Heart right ventricle (tissue), 16 donors: ENCODE results near the gene TEAD1. TPM values are rescaled to one million over a fixed set of nuclear protein-coding genes. Genes with fewer than 3 reads are reported as not detected.

ENCODE experiments used
- ATAC-seq, 8 donors: fragments of 200-7000 bp; cut with Tn5 transposase; one replicate each; pipeline ENCODE4 v1.9.1; 2020; ENCODE audit warnings: mild to moderate bottlenecking in 8 of 8, moderate library complexity in 8 of 8, moderate number of reproducible peaks in 1 of 8
- DNase-seq, 2 donors: peaks; one replicate each; pipeline ENCODE4 v3.0.0-alpha.2; 2020
- H3K27ac ChIP-seq, 10 donors: fragments of 200-600 bp; sonication (generic) in 2 of 10; one replicate each; pipeline versions ENCODE4 v1.5.0 to v1.8.0; 2020 to 2022; ENCODE audit warnings: mild to moderate bottlenecking in 3 of 10
- H3K27me3 ChIP-seq, 7 donors: fragments of 200-600 bp; one replicate each; pipeline ENCODE4 v1.8.0; 2021 to 2022; ENCODE audit warnings: mild to moderate bottlenecking in 2 of 7
- H3K36me3 ChIP-seq, 9 donors: fragments of 200-600 bp; sonication (generic) in 1 of 9; one replicate each; pipeline versions ENCODE4 v1.5.0 to v1.8.0; 2020 to 2022; ENCODE audit warnings: mild to moderate bottlenecking in 2 of 9
- H3K4me1 ChIP-seq, 9 donors: fragments of 200-600 bp; sonication (generic) in 1 of 9; one replicate each; pipeline versions ENCODE4 v1.5.0 to v1.8.0; 2020 to 2022; ENCODE audit warnings: mild to moderate bottlenecking in 4 of 9
- H3K4me3 ChIP-seq, 10 donors: fragments of 200-600 bp; sonication (generic) in 2 of 10; one replicate each; pipeline versions ENCODE4 v1.5.0 to v1.8.0; 2020 to 2022; ENCODE audit warnings: mild to moderate bottlenecking in 7 of 10, moderate library complexity in 2 of 10
- H3K9me3 ChIP-seq, 11 donors: fragments of 200-600 bp in 10 of 11; sonication (generic) in 2 of 11; one replicate each; pipeline versions ENCODE4 v1.5.0 to v1.8.0; 2013 to 2022; ENCODE audit warnings: mild to moderate bottlenecking in 2 of 11, control low read depth in 1 of 11, moderate library complexity in 1 of 11
- CTCF ChIP-seq, 9 donors: fragments of 200-600 bp; sonication (generic) in 2 of 9; IDR thresholded peaks; one replicate each; pipeline versions ENCODE4 v1.5.0 to v1.8.0; 2021 to 2022; ENCODE audit warnings: antibody characterized with exemption in 9 of 9, mild to moderate bottlenecking in 5 of 9, moderate library complexity in 1 of 9
- WGBS, 2 donors: extraction: QIAGEN DNeasy Blood & Tissue Kit; methylation state at CpG; one replicate each; pipeline ENCODE4 v1.1.7; 2013; ENCODE audit warnings: inconsistent platforms in 1 of 2; 5-methylcytosine and 5-hydroxymethylcytosine counted together
- intact Hi-C, 10 donors: fragments of 100-400 bp; cut with DNase I; formaldehyde crosslinking; loops; one replicate each; pipeline versions ENCODE4 v1.11.1 to v1.14.2; 2022
- polyA plus RNA-seq, 2 donors: library from polyadenylated mRNA; stranded (reverse); fragments of 200-250 nt; gene quantifications; one replicate each; pipeline ENCODE4 v1.2.3, GENCODE V29; 2013
- total RNA-seq, 10 donors: library from RNA; stranded (reverse); fragmentation: NEBNext Ultra II Directional in 3 of 10; extraction: Animal tissue kit (Norgen Biotek cat#: 25700) in 3 of 10; gene quantifications; one replicate each; pipeline versions ENCODE4 v1.2.1 to v1.2.4, GENCODE V29; 2021 to 2023
- donor health status: Arrhythmogenic right ventricular cardiomyopathy.
- donor health status: ischemic (EF 13 %, LVEDD 7.1; RV severe dilation, severe dysfunction).
- donor health status: healthy with polysubstance abuse.
- donor health status: DM: no; HTN: yes; CAD: no.
- donor health status: DM: no; HTN: no; CAD: no.
- donor health status: ischemic (EF 25% LVEDD 6.9; RV normal size, moderate dysfunction).
- donor health status: ischemic (EF 25% LVEDD 5.7; RV mildly dilated, moderate dysfunction).
- donor health status: healthy.
- donor health status: DM: yes; HTN: yes; CAD: no.
- donor health status: Ischemic cardiomyopathy.
- donor health status: ischemic (EF 35%, LVEDD 5.7; RV mildly dilated, moderate dysfunction).
- donor health status: nonischemic (EF 11% LVEDD 7.7; RV severe dilation, severe dysfunction).
- donor health status: DM: yes; HTN: yes; CAD: no.
- donor health status: PGD.
- donor health status: ischemic (EF 29% LVEDD 5.4; RV normal size, mild dysfunction).
- donor health status: nonischemic (EF 23%, LVEDD 6.1; RV moderate dilation, normal function).

Gene TEAD1
- total and polyA plus RNA-seq, 12 donors = 12.7 to 138 (median 116) TPM

- peak overlapping the region in 1 of 10 donors; percentile 18 for H3K27ac ChIP-seq
- intact Hi-C loops = no loop called here
- TF ChIP-seq CTCF (IDR thresholded peaks at IDR 0.05) = no peak
- DNase-seq (no peak), ATAC-seq (no peak)
- peaks cover 12 to 88% (median 71%) of the 10 kb centered on the region in 9 donors for H3K4me1 ChIP-seq
- no peak overlapping the region for H3K4me3 ChIP-seq
- peaks cover 0 to 17% (median 0%) of the 10 kb centered on the region in 9 donors for H3K36me3 ChIP-seq
- WGBS, 2 donors = 80% methylated on average over 7 of the region's 7 CpGs
- H3K27me3 ChIP-seq = no peaks in the 10 kb centered on the region
- H3K9me3 ChIP-seq = no peaks in the 10 kb centered on the region
Measured at GRCh38 chr11:12768726-12769673, 94.8 kb downstream of the TEAD1 start.

GRCh38 chr11:12769834-12770345 is 95.7 kb downstream of the TEAD1 start:
- intact Hi-C loops = no loop called here
- no peaks in the 10 kb centered on the region for H3K27me3 ChIP-seq
- DNase-seq (no peak), ATAC-seq (peak in 1 of 8 donors; percentile 58)
- no peak for TF ChIP-seq CTCF (IDR thresholded peaks at IDR 0.05)
- peak overlapping the region in 1 of 10 donors; percentile 18 for H3K27ac ChIP-seq
- H3K4me3 ChIP-seq = no peak overlapping the region
- H3K4me1 ChIP-seq = peaks cover 12 to 80% (median 66%) of the 10 kb centered on the region in 9 donors
- WGBS, 2 donors = 42 to 44% methylated on average over 3 of the region's 3 CpGs
- H3K36me3 ChIP-seq = peaks cover 0 to 8% (median 0%) of the 10 kb centered on the region in 9 donors
- no peaks in the 10 kb centered on the region for H3K9me3 ChIP-seq

GRCh38 chr11:12770435-12770834 is 96.2 kb downstream of the TEAD1 start:
- ATAC-seq (no peak), DNase-seq (no peak)
- Histone ChIP-seq H3K4me3 (no peak overlapping the region), H3K36me3 (peaks cover 0 to 2% (median 0%) of the 10 kb centered on the region in 9 donors), H3K27me3 (no peaks in the 10 kb centered on the region), H3K27ac (peak overlapping the region in 1 of 10 donors; percentile 18), H3K9me3 (no peaks in the 10 kb centered on the region), H3K4me1 (peaks cover 12 to 78% (median 65%) of the 10 kb centered on the region in 9 donors)
- TF ChIP-seq CTCF (IDR thresholded peaks at IDR 0.05) = no peak
- whole genome bisulfite sequencing, 2 donors = 95 to 100% methylated on average over 1 of the region's 1 CpG
- intact Hi-C loops = no loop called here

GRCh38 chr11:12770966-12771597 is 96.9 kb downstream of the TEAD1 start:
- Histone ChIP-seq H3K4me3 (no peak overlapping the region), H3K27ac (peak overlapping the region in 1 of 10 donors; percentile 26), H3K27me3 (no peaks in the 10 kb centered on the region), H3K4me1 (peaks cover 9 to 79% (median 58%) of the 10 kb centered on the region in 9 donors), H3K36me3 (no peaks in the 10 kb centered on the region), H3K9me3 (no peaks in the 10 kb centered on the region)
- no peak for DNase-seq
- no peak for TF ChIP-seq CTCF (IDR thresholded peaks at IDR 0.05)
- intact Hi-C loops = no loop called here
- 62 to 73% methylated on average over 8 of the region's 8 CpGs for WGBS, 2 donors
- ATAC-seq = peak in 1 of 8 donors; percentile 15
